CD4-positive, alpha-beta T cell treated with Interleukin-12 subunit alpha and Interleukin-12 subunit beta, for 1 hour (primary cell): ENCODE data around the gene ASB1.

Experiments used
- DNase-seq: peaks from one replicate; pipeline ENCODE4 v3.0.0-alpha.2; 2020

Gene ASB1

DNA sequence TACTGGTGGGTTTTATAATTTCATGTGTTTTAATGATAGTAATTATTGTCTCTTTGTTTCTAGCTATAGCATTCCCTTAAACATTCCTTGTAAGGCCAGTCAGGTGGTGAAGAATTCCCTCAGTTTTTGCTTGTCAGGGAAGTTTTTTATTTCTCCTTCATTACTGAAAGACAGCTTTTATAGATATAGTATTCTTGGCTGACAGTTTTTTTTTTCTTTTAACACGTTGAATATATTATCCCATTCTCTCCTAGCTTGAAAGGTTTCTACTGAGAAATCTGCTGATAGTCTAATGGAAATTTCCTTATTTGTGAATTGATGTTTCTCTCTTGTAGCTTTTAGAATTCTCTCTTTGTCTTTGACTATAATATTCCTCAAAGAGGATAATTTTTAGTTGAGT lies 46.8 kb downstream of the ASB1 start:
- no peak for DNase-seq

GRCh38 chr2:238475034-238475433 lies 48.3 kb downstream of the ASB1 start:
- DNase-seq: no peak

- DNase-seq: no peak
Measured at GRCh38 chr2:238475566-238475965, 48.8 kb downstream of the ASB1 start.

- no peak for DNase-seq
Measured at GRCh38 chr2:238476258-238476657, 49.5 kb downstream of the ASB1 start.

DNA sequence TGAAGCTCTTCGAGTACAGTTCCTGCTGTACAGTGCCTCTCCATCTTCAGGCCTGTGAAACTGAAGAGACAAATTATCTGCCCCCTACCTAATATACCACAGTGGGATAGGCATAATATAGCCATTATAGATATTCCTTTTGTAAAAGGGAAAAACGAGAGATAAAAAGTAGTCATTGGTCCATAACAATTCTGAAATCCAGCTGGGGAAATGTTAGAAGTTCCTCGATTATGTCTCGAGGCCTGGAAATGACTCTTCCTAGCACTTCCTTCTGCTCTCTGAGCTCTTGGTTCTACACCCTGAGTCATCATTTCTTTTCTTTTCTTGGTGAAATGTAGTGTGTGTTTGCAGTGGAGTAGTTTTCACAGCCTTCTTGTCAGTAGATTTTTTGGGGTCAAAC lies 51.5 kb downstream of the ASB1 start:
- DNase-seq: no peak

DNA sequence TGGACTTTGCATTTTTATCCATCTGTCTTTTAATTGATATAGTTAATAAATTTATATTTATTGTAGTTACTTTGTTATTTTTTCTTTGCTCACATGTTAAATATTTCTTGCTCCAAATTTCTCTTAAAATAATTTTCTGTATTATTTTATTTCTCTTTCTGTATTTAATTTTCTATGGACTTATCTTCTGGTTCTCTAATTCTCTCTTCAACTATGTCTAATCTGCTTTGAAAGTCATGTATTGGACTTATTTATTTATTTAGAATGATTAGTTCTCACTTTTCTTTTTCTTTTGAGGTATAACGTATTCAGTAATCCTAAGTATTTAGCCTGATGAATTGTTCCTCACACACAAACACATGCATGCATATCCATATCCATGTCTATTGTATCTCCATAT lies 53.1 kb downstream of the ASB1 start:
- DNase-seq: no peak

GRCh38 chr2:238483021-238483420 lies 56.3 kb downstream of the ASB1 start:
- no peak for DNase-seq

DNA sequence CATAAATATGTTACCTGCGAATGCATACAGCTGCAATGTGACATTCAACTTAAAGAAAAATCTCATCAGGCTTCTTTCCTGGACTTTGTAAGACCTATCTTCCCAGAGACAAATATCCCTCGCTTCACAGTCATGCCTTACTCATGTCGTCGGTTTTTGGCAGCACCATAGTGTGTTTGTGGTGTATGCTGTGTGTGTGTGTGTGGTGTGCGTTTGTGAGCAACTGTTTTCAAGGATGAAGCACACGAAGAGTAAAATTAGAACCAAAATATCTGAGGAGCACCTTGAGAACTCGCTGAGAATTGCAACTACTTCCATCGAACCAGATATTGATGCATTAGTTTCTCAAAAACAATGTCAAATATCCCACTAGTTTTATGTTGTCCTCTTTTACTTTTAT lies 56.9 kb downstream of the ASB1 start:
- no peak for DNase-seq

DNA sequence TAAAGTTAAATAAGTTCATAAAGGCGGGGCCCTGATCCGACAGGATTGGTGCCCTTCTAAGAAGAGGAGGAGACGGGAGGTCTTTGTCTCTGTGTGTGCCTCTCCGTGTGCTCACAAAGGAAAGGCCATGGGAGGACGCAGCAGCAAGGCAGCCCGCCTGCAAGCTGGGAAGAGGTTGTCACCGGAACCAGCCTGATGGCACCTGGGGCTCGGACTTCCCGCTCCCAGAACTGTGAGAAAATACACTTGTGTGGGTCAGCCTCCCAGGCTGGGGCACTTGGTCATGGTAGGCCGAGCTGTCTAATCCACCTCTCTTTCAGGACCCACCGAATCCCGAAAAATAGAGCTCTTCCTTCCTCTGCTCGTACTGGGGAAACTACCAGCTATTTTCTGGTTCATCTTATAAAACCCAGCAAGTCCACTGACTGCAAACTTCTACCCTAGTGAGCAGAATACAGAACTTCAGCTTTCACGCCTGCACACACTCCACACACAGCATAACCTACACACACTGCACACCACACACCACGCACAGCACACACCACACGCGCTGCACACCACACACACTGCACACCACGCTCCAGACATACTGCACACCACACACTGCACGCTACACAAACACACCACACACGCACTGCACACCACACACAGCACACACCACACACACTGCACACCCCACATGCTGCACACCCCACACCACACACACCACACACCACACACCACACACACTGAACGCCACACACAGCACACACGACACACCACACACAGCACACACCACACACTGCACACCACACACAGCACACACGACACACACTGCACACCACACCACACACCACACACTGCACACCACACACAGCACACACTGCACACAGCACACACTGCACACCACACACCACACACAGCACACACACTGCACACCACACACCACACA lies 58.1 kb downstream of the ASB1 start:
- no peak for DNase-seq

DNA sequence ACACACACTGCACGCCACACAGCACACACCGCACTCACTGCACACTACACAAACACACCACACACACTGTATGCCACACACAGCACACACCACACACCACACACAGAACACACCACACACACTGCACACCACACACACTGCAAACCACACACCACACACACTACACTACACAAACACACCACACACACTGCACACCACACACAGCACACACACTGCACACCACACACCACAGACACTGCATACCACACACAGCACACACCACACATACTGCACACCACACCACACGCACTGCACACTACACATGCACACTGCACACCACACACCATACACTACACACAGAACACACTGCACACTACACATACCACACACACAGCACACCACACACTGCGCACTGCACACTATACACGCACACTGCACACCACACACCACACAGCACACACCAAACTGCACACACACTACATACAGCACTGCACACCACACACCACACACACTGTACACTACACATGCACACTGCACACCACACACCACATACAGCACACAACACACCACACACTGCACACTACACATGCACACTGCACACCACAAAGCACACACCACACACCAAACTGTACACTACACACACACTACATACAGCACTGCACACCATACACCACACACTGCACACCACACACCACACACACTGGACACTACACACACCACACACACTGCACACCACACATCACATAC lies 59.6 kb downstream of the ASB1 start:
- no peak for DNase-seq

DNA sequence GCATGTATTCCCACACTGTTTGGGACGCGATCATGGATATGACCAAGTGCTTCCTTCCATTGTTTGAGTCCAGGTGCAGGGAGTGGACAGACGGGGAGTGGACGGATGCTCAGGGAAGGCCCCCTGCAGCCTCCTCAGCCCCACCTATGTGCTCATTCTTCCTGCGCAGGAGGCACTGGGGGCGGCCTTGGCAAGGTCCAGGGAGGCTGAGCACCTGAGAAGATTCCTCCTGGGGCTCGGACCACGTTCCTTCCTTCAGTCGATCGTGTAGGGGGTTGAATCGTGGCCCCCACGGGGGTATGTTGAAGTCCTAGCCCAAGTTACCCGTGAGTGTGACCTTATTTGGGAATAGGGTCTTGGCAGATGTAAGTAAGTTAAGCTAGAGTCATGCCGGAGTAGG lies 60.4 kb downstream of the ASB1 start:
- no peak for DNase-seq

- no peak for DNase-seq
Measured at GRCh38 chr2:238487652-238488346, 61.1 kb downstream of the ASB1 start.

GRCh38 chr2:238488347-238488826 lies 61.7 kb downstream of the ASB1 start:
- DNase-seq: no peak

DNA sequence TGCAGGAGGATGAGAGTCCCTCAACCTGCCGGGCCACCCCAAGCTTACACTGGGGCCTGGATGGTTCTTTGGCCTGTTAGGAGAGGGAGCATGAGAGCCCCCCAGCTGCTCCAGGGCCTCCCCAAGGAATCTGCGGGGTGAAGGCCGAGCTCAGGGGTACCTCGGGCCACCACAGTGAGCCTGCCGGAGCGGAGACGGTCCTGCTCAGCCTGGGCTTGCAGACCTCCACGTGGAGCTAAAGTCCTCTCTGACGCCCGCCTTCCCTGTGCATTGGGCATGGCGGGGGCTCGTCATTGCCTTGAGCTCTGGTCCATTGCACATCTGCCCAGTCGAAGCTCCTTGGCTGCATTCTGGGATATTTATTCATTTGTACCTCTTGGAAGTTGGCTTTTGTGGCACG lies 62.7 kb downstream of the ASB1 start:
- DNase-seq: no peak

DNA sequence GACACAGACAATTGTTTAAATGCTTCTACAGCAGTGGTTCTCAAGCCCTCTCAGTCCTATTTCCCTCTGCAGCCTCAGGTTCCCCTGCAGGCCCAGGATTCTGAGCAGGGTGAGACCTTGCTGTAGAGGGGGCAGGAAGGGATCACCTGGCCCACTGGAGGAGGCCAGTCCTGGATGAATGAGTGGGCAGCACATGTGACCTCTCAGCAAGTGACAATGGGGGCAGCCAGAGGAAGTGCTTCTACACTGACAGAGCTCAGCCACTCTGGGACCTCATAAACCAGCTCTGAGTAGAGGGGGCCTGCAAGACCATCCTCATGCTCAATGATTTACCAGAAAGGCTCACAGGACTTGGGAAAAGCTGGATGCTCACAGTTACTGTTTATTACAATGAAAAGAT lies 63.2 kb downstream of the ASB1 start:
- no peak for DNase-seq

GRCh38 chr2:238492840-238493239 lies 66.1 kb downstream of the ASB1 start:
- DNase-seq: no peak

DNA sequence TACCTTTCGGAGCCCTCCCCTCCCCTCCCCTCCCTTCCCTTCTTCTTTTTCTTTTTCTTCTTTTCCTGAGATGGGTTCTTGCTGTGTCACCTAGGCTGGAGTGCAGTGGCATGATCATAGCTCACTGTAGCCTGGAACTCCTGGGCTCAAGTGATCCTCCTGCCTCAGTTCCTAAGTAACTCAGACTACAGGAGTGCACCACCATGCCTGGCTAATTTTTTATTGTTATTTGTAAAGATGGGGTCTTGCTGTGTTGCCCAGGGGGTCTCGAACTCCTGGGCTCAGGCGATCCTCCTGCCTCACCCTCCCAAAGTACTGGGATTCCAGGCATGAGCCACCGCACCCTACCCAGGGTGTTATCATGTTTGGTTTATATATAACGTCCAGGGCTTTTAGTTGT lies 66.7 kb downstream of the ASB1 start:
- no peak for DNase-seq

- peak; percentile 10 for DNase-seq
Measured at GRCh38 chr2:238493880-238494572, 67.3 kb downstream of the ASB1 start.

DNA sequence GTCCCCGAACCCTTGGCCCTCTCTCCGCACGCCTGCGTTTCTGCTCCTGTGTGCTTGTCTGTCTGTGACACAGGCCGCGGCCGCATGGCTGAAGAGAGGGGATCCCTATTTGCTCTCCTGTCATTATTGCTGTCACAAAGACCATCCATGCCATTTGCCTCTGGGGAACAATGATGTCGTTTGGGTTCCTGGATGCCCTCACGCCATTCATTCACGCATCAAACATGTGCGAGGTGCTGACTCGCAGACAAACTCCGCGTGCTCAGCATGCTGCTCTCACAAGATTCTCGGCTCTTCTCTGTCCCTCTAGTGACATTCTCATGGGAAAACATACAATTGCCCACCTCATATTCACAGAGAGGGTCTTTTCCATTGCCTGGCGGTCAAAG lies 67.8 kb downstream of the ASB1 start:
- DNase-seq: no peak

DNA sequence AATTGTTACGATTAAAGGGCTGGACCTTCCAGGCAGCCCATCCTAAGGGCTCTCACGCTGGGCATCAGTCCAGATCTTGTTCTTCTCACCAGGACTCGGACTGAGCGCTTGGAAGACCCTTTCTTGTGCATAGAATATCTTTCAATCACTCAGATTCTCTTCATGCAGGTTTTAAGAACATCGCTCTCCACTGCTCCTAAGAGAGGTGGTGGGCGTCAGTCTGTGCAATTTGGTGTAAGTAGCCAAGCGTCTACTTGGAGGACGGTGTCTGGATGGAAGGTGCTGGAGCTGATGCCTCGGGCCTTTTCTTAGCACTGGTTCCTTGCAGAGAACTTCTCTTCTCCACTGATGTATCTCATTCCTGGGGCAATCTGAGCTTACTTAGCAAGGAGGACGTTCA lies 68.7 kb downstream of the ASB1 start:
- DNase-seq: no peak

DNA sequence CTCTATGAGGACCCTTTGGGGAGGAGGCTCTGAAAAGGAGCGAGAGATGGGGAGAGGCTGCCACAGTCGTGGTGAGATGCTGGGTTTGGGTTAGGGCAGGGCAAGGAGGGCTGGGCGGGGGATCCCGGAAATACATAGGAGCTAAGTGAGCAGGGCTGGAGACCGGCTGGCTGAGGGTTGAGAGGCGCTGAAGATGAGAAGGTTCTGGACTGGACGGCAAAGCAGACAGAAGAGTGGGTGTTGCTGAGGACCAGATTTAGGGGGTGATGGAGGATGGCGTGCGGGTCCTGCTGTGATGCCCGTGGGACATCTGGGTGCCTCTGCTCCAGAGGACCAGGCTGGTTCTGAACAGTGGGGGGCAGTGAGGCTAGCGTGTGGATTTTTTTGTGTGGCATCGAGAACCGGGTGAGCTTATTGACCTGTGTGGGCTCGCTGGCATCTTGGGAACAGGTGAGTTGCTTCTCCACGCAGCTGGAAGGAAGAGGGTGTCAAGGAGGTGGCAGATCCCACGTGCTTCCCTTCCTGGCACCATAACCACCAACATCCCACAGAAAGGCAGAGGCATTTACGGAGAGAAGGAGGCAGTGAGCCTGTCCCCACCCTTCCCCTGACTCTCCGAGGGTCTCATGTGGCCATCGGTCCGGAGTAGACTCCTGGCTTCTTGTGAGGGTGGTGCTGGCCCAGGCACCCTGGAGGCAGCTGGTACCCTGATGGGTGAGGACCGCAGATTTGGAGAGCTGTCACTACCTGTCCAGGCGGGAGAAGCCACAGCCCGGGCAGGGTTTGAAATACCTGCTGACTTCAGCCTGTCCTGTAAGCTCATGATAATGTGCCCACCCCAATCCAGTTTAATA lies 70.3 kb downstream of the ASB1 start:
- no peak for DNase-seq

GRCh38 chr2:238497610-238498005 lies 70.9 kb downstream of the ASB1 start:
- no peak for DNase-seq
